NCI-H2171 (cell line): ENCODE results near the gene BOLL.
"Not testable (repeated sequence)": the region's sequence is repeated elsewhere in the genome, so short reads cannot be mapped to it uniquely, and the experiment has no call there.

ENCODE experiments used
- DNase-seq: peaks from one replicate; lab custom pipeline; 2025; lab: John Stamatoyannopoulos, UW

BOLL gene

DNA sequence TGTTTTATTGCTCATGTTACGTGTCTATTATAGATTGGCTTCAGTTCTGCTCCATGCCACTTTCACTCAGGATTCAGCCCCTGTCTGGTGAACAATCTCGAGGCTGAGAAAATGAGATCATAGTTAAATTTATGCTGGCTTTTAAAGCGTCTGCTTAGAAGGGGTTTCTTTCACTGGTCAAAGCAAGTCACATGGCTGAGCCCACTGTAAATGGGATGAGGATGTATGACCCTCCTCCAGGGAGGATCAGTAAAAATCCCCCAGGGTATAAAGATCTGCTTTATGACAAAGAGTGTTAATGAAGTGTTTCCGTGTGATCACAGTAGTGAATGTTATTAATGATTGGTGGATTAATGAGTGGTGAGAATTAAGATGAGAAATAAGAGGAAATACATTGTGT lies 13.1 kb upstream of the BOLL start:
- no peak for DNase-seq

DNA sequence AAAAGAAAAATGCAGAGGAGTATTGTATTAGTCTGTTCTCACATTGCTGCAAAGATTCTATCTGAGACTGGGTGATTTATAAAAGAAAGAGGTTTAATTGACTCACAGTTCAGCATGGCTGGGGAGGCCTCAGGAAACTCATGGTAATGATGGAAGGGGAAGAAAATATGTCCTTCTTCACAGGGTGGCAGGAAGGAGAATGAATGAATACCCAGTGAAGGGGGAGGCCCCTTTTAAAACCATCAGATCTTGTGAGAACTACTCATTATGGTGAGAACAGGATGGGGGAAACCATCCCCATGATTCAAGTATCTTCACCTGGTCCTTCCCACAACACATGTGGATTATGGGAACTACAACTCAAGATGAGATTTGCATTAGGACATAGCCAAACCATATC lies 10.2 kb upstream of the BOLL start:
- no peak for DNase-seq

DNA sequence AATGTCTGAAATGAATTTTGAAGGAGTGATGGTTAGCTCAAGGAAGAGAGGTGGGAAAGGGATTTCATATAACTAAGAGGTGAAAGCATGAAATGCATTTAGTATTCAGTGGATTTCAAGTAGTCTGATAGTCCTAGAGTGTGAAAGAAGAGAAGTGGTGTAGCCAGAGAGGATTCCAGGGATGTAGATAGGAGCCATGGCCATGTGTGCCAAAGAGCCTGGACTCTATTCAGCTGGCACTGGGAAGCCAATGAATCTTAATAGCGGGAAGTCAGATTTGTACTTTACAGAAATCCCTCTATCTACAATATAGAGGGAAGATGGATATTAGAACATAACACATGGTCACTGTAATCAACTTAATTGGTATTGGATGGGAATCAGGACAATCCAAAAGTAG lies 8.3 kb upstream of the BOLL start:
- no peak for DNase-seq

DNA sequence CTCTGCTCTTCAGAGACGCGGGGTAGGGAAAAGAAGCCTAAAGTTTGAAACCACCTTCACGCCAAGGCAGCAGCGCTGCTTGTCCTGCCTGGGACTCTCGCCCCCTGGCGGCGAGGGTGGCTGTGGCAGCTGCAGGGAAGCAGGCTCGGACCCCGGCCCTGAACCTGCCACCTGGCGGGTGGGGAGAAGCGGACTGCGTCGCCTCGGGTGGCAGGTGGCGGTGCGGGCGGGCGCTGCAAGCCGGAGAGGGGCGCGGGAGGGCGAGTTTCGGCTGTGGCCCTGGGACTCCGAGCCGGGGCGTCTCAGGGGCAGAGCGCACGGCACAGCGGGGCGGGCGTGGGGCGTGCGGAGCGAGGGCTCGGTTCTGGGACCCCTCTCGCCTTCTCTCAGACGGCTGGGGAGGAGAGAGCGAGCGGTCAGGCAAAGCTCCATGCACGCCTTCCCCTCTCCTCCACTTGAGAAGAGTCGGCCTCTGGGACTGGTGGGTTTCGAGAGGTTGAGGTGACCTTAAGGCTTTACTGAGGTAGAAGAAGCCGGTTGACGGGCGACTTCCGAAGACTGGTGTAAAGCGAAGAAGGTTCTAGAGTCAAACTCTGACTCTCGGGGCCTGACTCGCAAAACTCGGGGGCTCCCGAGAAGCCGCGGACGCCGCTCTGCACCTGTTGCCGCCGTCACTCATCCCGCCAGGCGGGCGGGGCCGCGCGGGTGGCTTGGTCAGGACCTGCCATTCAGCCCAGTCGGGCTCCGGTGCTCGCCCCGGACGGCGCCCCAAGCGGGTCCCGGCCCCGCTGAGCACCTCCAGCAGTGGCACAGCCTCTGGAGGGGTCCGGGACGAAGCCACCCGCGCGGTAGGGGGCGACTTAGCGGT lies 1.1 kb upstream of the BOLL start:
- peak; percentile 61 for DNase-seq

DNA sequence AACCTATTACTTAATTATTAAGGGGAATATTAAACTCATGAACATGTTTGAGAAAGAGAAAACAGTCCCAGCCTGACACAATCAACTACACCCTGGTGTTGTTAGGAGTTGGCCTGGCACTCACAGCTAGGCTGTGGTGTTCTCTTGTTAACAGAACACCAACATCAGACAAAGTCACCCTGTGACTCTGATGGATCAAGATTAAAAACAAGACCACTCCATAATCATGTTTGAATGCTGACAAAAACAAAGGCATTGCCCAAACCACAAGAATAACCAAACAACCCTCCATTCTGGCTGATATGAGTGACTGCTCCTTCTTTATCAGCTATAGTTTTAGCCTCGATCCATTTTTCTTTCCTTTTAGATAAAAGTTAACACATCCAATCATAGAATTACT lies 3.0 kb downstream of the BOLL start:
- no peak for DNase-seq

DNA sequence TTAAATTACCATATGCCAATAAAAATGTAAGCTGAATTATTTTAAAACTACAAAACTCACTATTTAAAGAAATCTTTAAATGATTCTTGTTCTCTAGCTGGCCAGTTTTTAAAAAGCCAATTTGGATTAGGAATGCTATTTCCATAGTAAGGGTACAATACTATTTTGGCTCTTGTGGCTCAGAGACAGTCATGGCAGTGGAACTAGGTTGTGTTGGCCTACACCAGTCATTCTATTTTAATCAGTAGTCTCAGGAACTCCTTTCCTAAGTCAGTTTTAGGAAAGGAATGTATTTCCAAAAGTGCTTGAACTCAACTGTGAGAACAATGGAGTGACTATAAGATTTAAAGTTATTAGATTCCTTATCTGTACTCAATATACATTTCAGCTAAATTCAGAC lies 5.9 kb downstream of the BOLL start:
- no peak for DNase-seq

DNA sequence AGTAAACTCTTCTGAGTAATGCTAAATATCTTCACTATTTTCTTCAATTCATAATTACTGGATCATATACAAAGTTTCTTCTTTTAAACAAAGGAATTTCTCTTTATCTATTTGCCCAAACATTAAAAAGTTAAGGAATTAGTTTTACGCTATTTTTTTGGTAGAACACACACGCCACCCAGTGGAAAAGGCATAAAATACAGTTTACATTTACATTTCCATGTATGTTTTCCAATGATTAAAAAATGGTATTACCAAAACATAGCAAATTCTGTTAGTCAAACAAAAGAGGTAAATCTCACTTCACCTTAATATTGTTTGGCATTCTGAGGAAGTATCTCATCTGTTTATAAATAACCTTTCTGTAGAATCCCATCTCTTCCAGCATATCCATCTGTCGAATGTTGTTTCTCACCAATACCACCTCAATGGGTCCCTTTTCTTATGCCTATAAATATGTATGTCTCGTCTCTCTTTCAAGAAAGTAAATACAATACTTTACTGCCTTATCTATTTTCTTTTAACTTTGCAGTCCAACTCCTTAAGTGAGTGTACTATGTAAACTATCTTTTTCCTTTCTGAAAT lies 7.2 kb downstream of the BOLL start:
- peak; percentile 4 for DNase-seq

DNA sequence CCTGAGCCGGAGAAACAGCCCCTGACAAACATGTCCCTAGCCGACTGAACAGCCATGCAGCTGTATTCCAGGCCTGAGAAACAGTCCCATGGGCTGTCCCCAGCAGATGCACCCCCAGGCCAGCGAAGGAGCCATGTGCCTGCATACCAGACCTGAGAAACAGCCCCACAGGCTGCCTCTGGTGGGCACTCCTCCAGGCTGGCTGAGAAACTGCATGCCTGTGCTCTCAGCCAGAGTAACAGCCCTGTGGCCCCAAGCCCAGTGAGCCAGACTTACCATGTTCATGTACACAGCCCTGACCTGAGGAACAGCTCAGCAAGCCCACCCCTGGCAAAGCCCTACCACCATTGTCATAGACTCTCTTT lies 24.8 kb downstream of the BOLL start:
- DNase-seq, result no peak

DNA sequence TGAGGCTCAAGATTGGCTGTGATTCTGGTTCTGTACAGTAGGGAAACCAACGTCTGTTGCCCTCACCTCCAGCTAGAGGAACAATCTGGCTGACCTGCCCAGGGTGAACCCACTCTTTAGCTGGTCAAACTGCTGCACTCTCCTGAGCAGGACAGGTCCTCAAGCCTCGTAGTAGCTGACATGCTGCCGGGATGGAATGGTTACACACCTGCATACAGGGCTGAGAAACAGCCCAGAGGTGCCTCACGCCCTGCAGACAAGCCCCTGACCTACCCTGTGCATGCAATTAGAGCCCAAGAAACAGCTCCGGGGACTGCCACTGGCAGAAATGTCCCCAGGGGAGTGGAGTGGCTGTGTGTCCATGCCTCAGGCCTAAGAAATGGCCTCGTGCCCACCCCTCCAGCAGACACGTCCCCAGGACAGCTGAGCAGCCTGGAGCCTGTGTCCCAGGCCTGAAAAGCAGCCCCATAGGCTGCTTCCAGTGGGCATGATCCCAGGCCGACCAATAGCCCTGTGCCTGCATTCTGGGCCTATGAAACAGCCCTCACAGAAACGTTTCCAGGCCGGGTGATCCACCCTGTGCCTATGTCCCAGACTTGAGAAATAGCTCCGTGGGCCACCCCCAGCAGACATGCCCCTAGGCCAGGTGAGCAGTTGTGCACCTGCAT lies 25.4 kb downstream of the BOLL start:
- DNase-seq, result no peak

DNA sequence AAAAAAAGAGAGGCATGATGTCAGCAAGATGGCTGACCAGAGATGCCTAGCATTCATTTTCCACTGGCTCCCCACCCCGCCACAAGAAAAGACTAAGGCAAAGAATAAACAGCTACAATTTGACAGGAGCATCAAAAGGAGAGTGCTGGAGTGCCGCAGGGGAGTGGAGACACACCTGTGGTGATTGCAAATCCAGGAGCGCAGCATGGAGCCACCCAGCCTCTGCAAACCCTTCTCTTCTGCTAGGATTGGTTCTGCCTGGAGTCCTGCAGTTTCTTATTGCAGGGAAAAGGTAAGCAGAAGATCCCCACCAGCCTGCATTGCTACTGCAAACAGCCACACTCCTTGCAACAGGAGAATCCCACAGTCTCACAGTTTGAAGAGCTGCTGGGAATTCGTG lies 26.1 kb downstream of the BOLL start:
- DNase-seq, result no peak

DNA sequence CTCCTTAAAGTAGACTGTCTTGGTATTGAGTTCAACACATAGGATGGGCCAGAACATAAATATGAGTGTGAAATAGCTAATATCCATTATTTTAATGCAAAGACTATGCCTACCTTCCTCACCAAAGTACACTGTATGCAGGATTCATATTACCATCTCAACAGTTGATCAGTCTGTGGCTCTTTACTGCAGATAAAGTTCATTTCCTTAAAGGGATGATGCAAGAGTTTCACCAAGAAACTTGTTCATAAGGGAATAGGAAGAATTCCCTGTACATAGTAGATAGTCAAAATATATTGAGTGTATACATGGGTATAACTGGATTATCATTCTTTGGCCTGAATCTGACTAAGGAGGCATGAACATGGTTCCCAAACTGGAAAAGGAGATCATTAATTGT lies 44.9 kb downstream of the BOLL start:
- DNase-seq, result no peak

DNA sequence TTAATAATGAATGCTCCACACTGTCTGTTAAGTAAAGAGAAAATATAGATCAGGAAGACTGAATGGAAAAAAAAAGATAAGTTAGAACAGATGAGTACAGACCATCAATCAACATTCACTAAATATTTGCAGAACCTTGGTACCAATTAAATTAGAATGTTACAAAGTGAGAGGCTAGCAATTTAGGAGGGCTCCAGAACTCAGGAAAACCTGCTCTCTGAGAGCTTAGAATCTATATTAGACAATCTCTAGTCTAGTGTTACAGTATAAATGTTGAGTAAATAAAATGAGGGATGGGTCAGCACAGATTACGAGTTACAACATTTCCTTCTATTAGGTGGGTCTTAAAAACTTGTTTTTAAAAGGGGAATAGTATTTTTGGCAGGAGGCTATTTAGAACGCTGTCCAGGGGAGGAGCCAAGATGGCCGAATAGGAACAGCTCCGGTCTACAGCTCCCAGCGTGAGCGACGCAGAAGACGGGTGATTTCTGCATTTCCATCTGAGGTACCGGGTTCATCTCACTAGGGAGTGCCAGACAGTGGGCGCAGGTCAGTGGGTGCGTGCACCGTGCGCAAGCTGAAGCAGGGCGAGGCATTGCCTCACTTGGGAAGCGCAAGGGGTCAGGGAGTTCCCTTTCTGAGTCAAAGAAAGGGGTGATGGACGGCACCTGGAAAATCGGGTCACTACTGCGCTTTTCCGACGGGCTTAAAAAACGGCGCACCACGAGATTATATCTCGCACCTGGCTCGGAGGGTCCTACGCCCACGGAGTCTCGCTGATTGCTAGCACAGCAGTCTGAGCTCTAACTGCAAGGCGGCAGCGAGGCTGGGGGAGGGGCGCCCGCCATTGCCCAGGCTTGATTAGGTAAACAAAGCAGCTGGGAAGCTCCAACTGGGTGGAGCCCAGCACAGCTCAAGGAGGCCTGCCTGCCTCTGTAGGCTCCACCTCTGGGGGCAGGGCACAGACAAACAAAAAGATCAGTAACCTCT lies 56.3 kb downstream of the BOLL start:
- DNase-seq, result peak; percentile 5

DNA sequence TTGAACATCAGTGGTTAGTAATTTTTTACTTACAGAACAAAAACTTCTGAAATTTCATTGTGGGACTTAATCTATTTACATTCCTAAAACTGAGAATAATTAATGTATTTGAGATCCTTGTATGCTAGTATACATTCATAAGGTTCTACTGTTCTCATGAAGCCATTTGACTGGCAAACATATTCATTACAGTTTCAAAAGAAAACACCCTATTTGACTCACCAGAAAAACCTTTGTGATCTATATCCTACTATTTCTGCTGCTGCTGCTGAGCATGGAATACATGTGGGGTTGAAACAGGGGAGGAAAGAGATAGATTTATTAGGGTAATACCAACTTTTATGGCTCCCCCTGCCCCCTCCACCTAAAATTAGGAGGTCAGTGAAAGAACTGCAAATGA lies 58.1 kb downstream of the BOLL start:
- no peak for DNase-seq

DNA sequence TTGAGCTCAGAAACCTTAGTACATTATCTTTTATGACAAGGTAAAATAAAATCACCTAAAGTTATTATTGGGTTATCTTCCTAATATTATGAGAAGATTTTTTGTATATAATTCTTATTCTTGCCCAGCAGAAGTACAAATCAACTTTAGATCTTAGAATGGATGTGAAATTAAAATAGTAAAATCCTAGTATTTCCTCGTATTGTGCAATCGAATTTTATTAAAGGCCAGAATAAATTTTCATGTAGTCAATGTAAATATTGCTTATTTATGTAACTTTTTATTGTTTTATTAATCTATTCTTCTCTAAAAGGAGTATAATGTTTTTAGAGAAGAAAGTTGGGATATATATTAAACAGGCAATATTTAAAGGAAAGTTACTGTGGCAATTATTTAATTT lies 67.3 kb downstream of the BOLL start:
- no peak for DNase-seq

DNA sequence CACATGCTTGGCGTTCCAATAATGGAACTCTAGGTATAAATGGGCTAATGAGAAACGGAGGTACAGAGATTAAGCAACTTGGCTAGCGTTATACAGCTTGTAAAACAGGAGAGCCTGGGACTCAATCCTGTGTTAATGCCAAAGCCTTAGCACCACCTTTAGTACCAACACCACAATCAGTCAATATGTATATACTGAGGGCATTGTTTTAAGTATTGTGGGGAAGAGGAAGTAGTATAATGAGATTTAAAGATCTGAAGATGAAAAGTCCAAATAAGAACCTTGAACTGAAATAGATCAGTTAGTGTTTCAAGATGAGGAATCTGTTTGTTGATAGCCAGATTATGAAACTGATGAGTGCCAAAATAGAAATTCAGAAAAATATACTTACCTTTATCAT lies 71.8 kb downstream of the BOLL start:
- no peak for DNase-seq

DNA sequence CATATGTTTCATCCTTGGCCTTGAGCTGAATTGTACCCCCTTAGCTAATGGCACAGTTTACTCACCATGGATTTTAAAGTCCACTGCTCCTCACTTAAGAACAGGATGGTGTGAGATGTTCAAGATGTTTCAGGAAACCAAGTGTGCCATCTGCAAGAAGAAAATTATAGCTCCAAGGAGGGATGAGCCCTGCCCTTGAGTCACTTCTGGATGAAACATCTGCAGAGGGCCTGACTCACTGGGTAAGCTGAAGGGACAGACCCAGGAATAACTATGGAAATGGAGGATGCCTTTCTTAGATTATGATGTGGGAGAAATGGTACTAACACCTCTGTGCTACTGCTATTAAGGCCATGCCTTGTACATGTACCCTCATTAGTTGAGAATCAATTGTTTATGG lies 73.5 kb downstream of the BOLL start:
- DNase-seq, result no peak

DNA sequence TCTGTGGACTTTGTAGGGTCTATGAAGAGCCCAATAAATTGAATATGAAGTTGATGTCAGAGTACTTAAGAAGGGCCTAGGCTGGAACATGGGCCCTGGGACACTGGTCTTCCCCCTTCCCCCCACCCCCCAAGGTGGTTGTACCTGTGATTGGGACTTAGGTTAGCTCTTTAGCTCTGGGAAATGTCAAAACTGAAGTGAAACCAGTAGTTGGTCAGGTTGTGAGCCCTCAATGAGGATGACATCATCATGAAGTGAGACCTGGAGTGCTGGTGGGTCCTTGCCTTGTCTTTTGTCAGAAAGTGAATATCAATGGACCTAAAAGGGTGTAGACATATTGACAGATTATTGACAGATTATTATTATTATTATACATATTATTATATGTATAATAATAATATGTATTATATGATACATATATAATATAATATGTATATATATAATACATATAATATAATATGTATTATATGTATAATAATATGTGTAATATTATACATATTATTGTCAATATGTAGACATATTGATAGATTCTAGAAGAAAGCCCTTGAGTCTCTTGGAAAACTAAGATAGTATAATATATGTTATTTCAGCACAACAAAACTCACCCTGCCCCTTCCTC lies 74.6 kb downstream of the BOLL start:
- no peak for DNase-seq

DNA sequence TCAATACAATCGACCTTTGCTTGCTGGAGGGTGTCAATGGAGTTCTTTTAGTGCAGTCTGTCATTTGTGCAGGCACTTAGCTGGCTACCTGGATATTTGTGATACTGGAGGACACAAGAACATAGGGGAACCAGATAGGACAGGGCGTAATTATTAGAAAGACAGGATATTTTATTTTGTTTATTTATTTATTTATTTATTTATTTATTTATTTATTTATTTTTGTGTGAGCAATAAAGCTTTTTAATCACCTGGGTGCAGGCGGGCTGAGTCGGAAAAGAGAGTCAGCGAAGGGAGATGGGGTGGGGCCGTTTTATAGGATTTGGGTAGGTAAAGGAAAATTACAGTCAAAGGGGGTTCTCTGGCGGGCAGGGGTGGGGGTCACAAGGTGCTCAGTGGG lies 76.0 kb downstream of the BOLL start:
- DNase-seq, result not testable (repeated sequence)

DNA sequence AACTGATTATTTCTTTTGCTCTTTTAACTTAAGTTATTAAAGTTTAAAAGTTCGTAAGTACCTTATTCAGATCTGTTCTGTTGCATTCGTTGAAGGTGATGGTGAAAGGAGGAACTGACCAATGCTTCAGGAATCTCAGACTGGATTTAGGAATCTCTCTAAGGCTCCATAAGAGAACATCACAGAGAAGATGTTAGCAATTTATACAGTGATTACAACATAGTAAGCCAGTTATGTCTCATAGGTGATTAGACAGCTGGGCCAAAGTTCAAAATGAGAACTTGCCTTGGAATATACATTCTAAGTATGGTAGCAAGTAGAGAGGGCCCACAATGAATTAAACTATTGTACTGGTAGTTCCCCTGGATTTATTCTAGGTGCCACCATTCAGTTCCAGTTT lies 76.8 kb downstream of the BOLL start:
- no peak for DNase-seq

DNA sequence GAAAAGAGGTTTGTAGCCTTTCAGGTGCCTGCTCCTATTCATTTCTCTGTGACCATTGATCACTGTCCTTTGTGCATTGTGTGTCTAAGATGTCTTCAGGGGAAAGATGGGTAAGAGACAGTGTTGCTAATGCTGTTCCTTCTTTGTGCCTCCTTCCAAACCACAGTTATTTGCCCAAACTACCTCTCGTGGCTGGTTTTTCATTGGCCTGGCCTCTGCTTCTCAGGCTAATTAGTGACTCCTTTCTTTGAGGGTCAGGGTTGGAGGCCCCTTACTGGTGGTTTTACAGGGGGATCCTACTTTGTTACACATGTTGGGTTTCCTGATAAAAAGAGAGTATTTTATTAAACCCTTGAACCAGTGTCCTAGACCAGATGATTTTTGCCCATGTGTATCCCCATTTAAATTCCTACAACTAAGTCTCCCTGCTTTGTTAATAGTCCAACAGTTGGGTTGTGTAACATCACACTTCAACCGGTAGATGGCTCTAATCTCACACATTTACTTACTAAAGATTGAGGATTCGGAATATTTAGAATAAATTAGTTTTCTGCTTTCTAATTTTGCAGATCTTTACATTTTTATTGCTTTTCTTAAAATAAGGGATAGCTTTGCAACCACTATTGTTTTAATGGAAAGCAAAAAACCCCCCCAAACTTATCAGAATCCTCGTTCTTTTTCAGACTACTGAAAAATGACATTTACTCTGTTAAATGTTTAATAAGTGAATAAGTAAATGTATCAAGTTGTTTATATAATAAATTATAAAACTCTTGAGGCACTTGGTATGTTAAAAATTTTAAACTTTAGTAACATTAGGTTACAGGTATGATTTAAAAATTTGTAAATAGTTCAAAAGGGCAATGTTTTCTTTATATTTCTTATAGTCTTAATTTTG lies 77.6 kb downstream of the BOLL start:
- peak; percentile 5 for DNase-seq

DNA sequence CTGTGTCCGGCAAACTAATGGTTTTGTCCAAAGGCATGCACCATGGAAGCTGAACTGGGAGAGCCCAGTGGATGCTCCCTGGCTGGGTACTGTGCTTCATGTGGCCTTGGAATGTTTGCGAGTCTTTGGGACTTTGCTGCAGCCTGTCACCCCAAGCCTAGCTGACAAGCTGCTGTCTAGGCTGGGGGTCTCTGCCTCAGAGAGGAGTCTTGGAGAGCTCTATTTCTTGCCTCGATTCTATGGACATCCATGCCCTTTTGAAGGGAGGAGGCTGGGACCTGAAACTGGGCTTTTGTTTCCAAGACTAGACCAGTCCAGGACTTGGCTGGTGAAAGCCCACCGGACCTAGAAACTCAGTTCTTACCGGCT lies 78.3 kb downstream of the BOLL start:
- no peak for DNase-seq
